HG03108 (cell line): ENCODE measurements around the gene GLT1D1.
"Not testable (repeated sequence)": the region's sequence is repeated elsewhere in the genome, so short reads cannot be mapped to it uniquely, and the experiment has no call there.

Experiments
- ATAC-seq: cut with Tn5 transposase; IDR thresholded peaks from one replicate; pipeline ENCODE4 v1.9.1; 2021; ENCODE audit warnings: moderate library complexity; ENCODE audit not compliant: unreplicated experiment

GLT1D1 gene

GRCh38 chr12:128820253-128820652 is 33.0 kb upstream of the GLT1D1 start:
- no peak for ATAC-seq

GRCh38 chr12:128820723-128821432 is 32.4 kb upstream of the GLT1D1 start:
- ATAC-seq, result peak; percentile 47

- ATAC-seq, result peak; percentile 4
Observed at GRCh38 chr12:128823216-128823915, 29.9 kb upstream of the GLT1D1 start.

- ATAC-seq, result peak; percentile 74
Observed at GRCh38 chr12:128823916-128824839, 29.1 kb upstream of the GLT1D1 start, which contains the start of gene SLC15A4. Gene SLC15A4 (minus strand): TSS chr12:128823958. CDS start chr12:128823943, 15 bp downstream.

GRCh38 chr12:128825835-128826234 is 27.4 kb upstream of the GLT1D1 start:
- ATAC-seq, result no peak

GRCh38 chr12:128827724-128828123 is 25.6 kb upstream of the GLT1D1 start:
- ATAC-seq, result no peak

- ATAC-seq, result peak; percentile 83
Observed at GRCh38 chr12:128829861-128830504, 23.3 kb upstream of the GLT1D1 start.

GRCh38 chr12:128830505-128830893 is 22.8 kb upstream of the GLT1D1 start:
- peak; percentile 45 for ATAC-seq

GRCh38 chr12:128833418-128833817 is 19.9 kb upstream of the GLT1D1 start:
- ATAC-seq, result no peak

- not testable (repeated sequence) for ATAC-seq
Observed at GRCh38 chr12:128839885-128840284, 13.4 kb upstream of the GLT1D1 start.

- peak; percentile 69 for ATAC-seq
Observed at GRCh38 chr12:128840862-128841468, 12.3 kb upstream of the GLT1D1 start.

GRCh38 chr12:128842579-128842978 is 10.7 kb upstream of the GLT1D1 start:
- ATAC-seq, result no peak

- no peak for ATAC-seq
Observed at GRCh38 chr12:128843538-128843937, 9.7 kb upstream of the GLT1D1 start.

GRCh38 chr12:128844031-128844635 is 9.1 kb upstream of the GLT1D1 start:
- ATAC-seq, result no peak

- ATAC-seq, result not testable (repeated sequence)
Observed at GRCh38 chr12:128846671-128847070, 6.6 kb upstream of the GLT1D1 start.

GRCh38 chr12:128848371-128848770 is 4.9 kb upstream of the GLT1D1 start:
- no peak for ATAC-seq

- ATAC-seq, result not testable (repeated sequence)
Observed at GRCh38 chr12:128849806-128850205, 3.5 kb upstream of the GLT1D1 start.

- no peak for ATAC-seq
Observed at GRCh38 chr12:128850400-128850799, 2.9 kb upstream of the GLT1D1 start.

- ATAC-seq, result not testable (repeated sequence)
Observed at GRCh38 chr12:128851429-128851828, 1.8 kb upstream of the GLT1D1 start.
